GM12875 (cell line): ENCODE data around the gene RPS10.

Experiments used
- H3K4me3 ChIP-seq: one replicate; pipeline ENCODE4 v1.5.1; 2011; ENCODE audit warnings: low read depth, low read length, control low read depth
- CTCF ChIP-seq: IDR thresholded peaks from 2 replicates; pipeline ENCODE4 v1.5.1; 2011; ENCODE audit warnings: low read depth, mild to moderate bottlenecking, control low read depth, inconsistent platforms, low read length, moderate library complexity, borderline replicate concordance; ENCODE audit not compliant: insufficient read depth

RPS10 gene

GRCh38 chr6:34466242-34467185, 40.6 kb upstream of the RPS10 start:
- no peak overlapping the region for H3K4me3 ChIP-seq
- no peak for TF ChIP-seq CTCF

- TF ChIP-seq CTCF: no peak
- peak within 1 kb of the TSS; percentile 21 for H3K4me3 ChIP-seq
Observed at GRCh38 chr6:34465531-34466241, 39.8 kb upstream of the RPS10 start, which contains the start of gene PACSIN1. Gene PACSIN1, plus strand, starts transcription at chr6:34466076. Its CDS starts 60,230 bp downstream, at chr6:34526306.

GRCh38 chr6:34463849-34464248, 38.0 kb upstream of the RPS10 start:
- no peak for TF ChIP-seq CTCF
- H3K4me3 ChIP-seq: no peak overlapping the region

GRCh38 chr6:34463299-34463698, 37.4 kb upstream of the RPS10 start:
- no peak overlapping the region for H3K4me3 ChIP-seq
- TF ChIP-seq CTCF: no peak

GRCh38 chr6:34462551-34462971, 36.7 kb upstream of the RPS10 start:
- no peak overlapping the region for H3K4me3 ChIP-seq
- TF ChIP-seq CTCF: no peak

GRCh38 chr6:34462010-34462409, 36.1 kb upstream of the RPS10 start:
- no peak overlapping the region for H3K4me3 ChIP-seq
- no peak for TF ChIP-seq CTCF
